ENCODE measurements around the gene HTR1A. TPM values are rescaled to one million over a fixed set of nuclear protein-coding genes. Genes with fewer than 3 reads are reported as not detected.

The HTR1A gene
- total RNA-seq (not detected), polyA plus RNA-seq (not detected)
- long read RNA-seq, donor 1, result 0 reads
- long read RNA-seq, donor 2, result 0 reads
- long read RNA-seq, donor 3, result 0 reads

GRCh38 chr5:63962279-63962678 is at the start of gene HTR1A:
HTR1A (minus strand) TSS chr5:63962445; CDS start chr5:63961719, 726 bp downstream.
- DNase-seq, result no peak
- Histone ChIP-seq H3K36me3 (no peaks in the 10 kb centered on the region), H3K4me1 (peaks cover 0 to 3% (median 0%) of the 10 kb centered on the region in 9 donors), H3K9me3 (no peaks in the 10 kb centered on the region), H3K27ac (no peak within 1 kb of the TSS), H3K4me3 (no peak within 1 kb of the TSS), H3K27me3 (peaks cover 13 to 58% (median 49%) of the 10 kb centered on the region in 7 donors)
- 5 to 6% methylated on average over 9 of the region's 9 CpGs for WGBS, 2 donors
- no peak for ATAC-seq
- no peak for TF ChIP-seq CTCF (IDR thresholded peaks at IDR 0.05)
- intact Hi-C loops (cut with DNase I), result loop anchor here in 9 of 10 donors (2.0 to 10.0 kb wide), 5 partner anchors 557 to 1517 kb away; no protein-coding TSS in a partner anchor

GRCh38 chr5:64003966-64004365 is 41.7 kb upstream of the HTR1A start:
- 73 to 76% methylated on average over 3 of the region's 3 CpGs for WGBS, 2 donors
- no peak for ATAC-seq
- Histone ChIP-seq H3K9me3 (peaks cover 0 to 2% (median 0%) of the 10 kb centered on the region in 11 donors), H3K27me3 (no peaks in the 10 kb centered on the region), H3K4me1 (no peaks in the 10 kb centered on the region), H3K27ac (no peak overlapping the region), H3K4me3 (no peak overlapping the region), H3K36me3 (no peaks in the 10 kb centered on the region)
- no peak for DNase-seq
- no peak for TF ChIP-seq CTCF (IDR thresholded peaks at IDR 0.05)
- intact Hi-C loops (cut with DNase I), result no loop called here

- no peak overlapping the region for H3K27ac ChIP-seq
- ATAC-seq, result no peak
- H3K4me3 ChIP-seq, result no peak overlapping the region
- peaks cover 0 to under 1% (median 0%) of the 10 kb centered on the region in 11 donors for H3K9me3 ChIP-seq
- intact Hi-C loops (cut with DNase I), result no loop called here
- no peaks in the 10 kb centered on the region for H3K4me1 ChIP-seq
- no peak for TF ChIP-seq CTCF (IDR thresholded peaks at IDR 0.05)
- no peaks in the 10 kb centered on the region for H3K36me3 ChIP-seq
- DNase-seq, result no peak
- H3K27me3 ChIP-seq, result no peaks in the 10 kb centered on the region
Measured at GRCh38 chr5:64000096-64000495, 37.9 kb upstream of the HTR1A start.

- Histone ChIP-seq H3K9me3 (peaks cover 0 to 2% (median 0%) of the 10 kb centered on the region in 11 donors), H3K4me1 (no peaks in the 10 kb centered on the region), H3K27ac (no peak overlapping the region), H3K27me3 (no peaks in the 10 kb centered on the region), H3K4me3 (no peak overlapping the region), H3K36me3 (no peaks in the 10 kb centered on the region)
- intact Hi-C loops (cut with DNase I), result no loop called here
- no peak for TF ChIP-seq CTCF (IDR thresholded peaks at IDR 0.05)
- ATAC-seq, result no peak
- DNase-seq, result no peak
Measured at GRCh38 chr5:63987053-63987452, 24.8 kb upstream of the HTR1A start.
